Stimulated activated CD8-positive, alpha-beta memory T cell treated with anti-CD3 and anti-CD28 coated beads, Interleukin-12 subunit alpha, Interleukin-12 subunit beta, amount 100 ng/mL, for 1 hour (primary cell): Measurements from ENCODE around the gene GATB.
"Not testable (repeated sequence)": the region's sequence is repeated elsewhere in the genome, so short reads cannot be mapped to it uniquely, and the experiment has no call there.

Source experiments
- DNase-seq: peaks from one replicate; pipeline ENCODE4 v3.0.0-alpha.2; 2020; ENCODE audit warnings: low read depth

Gene GATB

GRCh38 chr4:151784706-151785105 is 23.9 kb upstream of the GATB start:
- DNase-seq: no peak

- no peak for DNase-seq
Measured at GRCh38 chr4:151783867-151784266, 23.1 kb upstream of the GATB start.

DNA sequence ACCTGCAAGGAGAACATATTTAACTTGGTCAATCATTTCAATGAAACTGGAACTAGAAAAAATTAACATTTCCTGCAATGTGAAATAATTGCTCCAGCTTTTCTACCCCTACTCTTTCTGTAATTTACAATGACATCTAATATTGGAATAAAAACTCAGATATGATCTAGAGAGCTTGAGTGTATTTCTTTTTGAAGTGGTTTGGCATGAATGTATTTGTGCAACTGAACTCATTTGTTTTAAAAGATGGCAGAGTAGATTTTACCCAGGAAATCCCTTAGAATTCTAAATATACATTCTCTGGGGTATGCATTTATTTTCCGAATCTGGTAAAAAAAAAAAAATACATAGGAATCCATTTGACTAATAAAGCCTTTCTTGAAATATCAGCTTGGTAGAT is 21.5 kb upstream of the GATB start:
- no peak for DNase-seq

DNA sequence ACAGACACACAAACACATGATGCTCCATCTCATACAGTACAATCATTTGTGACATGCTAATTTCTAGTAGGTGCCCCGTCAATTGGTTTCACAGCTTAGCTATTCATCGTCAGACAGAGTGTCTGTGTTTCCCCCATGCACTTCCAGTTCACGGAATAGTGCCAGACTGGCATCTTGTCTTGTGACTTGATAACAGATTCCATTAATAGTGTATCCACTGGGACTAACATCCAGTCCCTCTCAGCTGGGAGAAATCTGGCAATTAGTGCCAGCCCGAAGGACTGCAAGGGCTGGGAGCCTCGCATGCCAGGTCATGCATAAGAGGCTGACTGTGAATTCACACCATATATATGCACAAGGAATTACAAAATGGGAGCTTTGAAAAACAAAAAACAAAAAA is 20.2 kb upstream of the GATB start:
- DNase-seq: no peak

GRCh38 chr4:151777471-151777870 is 16.7 kb upstream of the GATB start:
- no peak for DNase-seq

DNA sequence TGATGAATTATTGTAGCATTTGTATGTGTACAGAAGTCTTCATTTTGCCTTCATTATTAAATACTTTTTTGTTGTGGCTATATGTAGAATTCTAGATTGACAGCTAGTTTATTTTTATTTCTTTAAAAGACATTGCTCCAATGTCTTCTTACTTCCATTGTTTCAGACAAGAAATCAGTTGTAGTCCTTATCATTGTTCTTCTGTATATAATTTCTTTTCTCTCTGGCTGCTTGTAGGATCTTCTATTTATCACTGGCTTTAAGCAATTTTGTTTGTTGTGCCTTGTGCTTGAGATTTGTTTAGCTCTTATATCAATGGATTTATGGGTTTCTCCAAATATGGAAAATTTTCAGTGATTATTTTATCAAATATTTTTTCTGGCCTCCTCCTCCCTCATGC is 13.5 kb upstream of the GATB start:
- DNase-seq: no peak

GRCh38 chr4:151772274-151772673 is 11.5 kb upstream of the GATB start:
- DNase-seq: no peak

DNA sequence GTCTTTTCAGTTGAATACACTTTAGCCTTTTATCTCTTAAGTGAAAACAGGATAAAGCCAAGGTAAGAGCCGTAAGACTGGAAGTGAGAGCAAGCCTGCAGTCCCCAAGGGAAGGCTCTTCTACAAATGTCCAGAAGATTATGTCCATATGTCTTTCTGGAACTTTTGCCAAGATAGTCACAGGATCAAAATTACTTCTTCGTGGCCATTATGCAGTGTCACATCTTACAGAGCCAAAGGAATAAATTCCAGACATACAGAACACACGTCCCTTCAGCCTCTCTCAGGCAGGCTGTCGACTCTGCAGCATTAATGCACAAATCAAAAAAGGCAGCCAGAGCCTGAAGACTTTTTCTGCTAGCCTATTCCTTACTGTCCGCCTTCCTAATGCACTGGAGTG is 10.9 kb upstream of the GATB start:
- DNase-seq: no peak

DNA sequence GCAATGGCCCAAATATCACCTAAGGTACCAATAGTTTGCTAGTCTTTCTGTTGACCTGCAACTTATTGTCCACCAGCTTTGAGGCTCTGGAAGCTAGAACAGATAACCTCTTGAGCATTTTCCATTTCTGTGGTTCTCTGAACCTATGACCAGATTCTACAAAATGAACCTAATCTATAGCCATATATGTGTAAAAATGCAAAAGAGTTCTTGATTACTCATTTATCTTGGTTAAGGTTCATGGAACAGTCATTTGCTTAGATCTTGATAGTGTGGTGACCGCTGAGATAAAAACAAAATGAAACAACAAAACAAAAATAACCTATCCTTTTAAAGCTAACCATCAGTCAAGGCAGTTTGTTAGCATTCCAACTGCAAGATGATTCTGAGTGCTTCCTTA is 9.3 kb upstream of the GATB start:
- DNase-seq: no peak

DNA sequence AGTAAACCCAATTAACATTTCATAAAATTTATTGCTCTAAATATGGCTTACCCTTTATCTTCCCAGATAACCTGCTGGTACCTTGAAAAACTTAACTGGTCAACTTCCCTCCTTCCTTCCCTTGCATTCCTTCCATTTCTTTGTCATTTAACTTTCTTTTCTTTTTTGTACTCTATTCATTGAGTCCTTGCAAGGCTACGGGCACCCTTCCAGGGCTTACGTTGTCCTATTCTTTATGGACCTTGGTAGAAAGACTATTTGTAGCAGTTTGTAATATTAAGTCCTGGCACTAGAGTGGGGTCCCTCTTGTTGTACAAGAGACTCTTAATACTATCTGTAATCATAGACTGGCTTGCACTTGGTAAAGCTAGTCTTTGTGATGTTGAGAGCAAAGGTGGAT is 8.0 kb upstream of the GATB start:
- no peak for DNase-seq

GRCh38 chr4:151766691-151767090 is 5.9 kb upstream of the GATB start:
- no peak for DNase-seq

GRCh38 chr4:151760002-151760401 is 805 bp downstream of the GATB start:
- no peak for DNase-seq

DNA sequence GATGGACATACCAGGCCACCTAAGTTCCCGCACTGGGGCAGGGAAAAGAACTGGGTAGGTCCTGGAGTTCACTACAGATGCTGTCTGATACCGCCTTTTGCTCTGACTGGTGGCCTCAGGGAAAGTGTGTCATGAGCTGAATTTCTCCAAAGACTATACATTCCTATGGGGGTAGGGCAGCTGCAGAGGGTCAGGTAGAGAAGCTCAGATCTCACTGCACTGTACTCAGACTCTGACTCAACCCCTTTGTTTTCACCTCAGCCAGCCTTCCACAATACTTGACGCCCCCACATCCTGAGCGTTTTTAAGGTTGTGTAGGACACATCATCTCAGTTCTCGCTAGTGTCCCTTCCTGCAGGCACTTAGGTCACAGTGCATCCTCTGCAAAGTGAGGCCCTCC is 7.8 kb downstream of the GATB start:
- DNase-seq: no peak

DNA sequence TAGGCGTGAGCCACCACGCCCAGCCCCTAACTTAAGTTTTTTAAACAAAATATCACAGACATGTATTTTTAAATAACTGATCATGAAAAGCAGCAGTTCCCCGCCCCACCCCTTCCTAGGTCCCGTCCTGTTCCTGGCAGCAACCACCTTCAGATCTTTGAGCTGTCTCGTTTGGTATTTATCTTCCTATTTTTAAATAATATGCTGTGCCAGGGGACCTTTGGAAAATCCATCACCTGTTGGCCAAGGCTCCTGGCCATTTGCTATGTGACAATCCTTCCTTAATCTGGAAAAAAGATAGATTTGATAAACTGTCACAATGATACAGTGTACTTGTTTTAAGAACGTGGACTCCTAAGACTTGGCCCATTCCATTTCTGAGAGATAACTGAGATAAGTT is 10.7 kb downstream of the GATB start:
- no peak for DNase-seq

GRCh38 chr4:151745481-151746231 is 15.2 kb downstream of the GATB start:
- DNase-seq: no peak

GRCh38 chr4:151744614-151745013 is 16.2 kb downstream of the GATB start:
- no peak for DNase-seq

GRCh38 chr4:151743894-151744293 is 16.9 kb downstream of the GATB start:
- DNase-seq: no peak

- no peak for DNase-seq
Measured at GRCh38 chr4:151743128-151743854, 17.5 kb downstream of the GATB start.

GRCh38 chr4:151738720-151739517 is 21.9 kb downstream of the GATB start:
- DNase-seq: no peak

DNA sequence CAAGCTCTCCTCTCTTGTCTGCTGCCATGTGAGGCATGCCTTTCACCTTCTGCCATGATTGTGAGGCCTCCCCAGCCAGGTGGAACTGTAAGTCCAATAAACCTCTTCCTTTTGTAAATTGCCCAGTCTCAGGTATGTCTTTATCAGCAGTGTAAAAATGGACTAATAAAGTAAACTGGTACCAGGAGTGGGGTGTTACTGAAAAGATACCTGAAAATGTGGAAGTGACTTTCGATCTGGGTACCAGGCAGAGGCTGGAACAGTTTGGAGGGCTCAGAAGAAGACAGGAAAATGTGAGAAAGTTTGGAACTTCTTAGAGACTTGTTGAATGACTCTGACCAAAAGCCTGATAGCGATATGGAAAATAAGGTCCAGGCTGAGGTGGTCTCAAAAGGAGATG is 24.0 kb downstream of the GATB start:
- not testable (repeated sequence) for DNase-seq

DNA sequence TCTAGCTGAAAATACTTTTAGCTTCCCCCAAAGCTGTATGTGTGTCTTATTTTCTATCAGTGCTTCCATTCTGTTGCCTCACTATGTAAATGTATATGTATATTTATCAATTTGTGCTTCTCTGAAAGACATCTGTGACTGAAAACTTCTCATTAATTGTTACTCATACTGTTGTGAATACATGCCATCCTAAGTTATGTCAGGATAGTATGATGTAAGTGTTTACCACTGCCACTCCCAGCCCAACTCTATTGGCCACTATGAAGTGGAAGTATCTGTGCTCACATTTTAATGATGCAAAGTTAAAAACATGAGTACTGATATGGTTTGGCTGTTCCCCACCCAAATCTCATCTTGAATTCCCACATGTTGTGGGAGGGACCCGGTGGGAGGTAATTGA is 24.4 kb downstream of the GATB start:
- no peak for DNase-seq

DNA sequence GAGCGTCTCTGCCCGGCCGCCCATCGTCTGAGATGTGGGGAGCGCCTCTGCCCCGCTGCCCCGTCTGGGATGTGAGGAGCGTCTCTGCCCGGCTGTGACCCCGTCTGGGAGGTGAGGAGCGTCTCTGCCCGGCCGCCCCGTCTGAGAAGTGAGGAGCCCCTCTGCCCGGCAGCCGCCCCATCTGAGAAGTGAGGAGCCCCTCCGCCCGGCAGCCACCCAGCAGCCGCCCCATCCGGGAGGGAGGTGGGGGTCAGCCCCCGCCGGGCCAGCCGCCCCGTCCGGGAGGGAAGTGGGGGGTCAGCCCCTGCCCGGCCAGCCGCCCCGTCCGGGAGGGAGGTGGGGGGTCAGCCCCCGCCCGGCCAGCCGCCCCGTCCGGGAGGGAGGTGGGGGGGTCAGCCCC is 29.1 kb downstream of the GATB start:
- DNase-seq: not testable (repeated sequence)
